K562 (cell line): ENCODE results near the gene RAB3D. TPM values are rescaled to one million over a fixed set of nuclear protein-coding genes. Genes with fewer than 3 reads are reported as not detected.

Experiments
- AFF4 ChIP-seq: sonication (generic); formaldehyde crosslinking; IDR thresholded peaks from 2 replicates; pipeline ENCODE4 v1.8.0; 2023; ENCODE audit warnings: mild to moderate bottlenecking, missing genetic modification reagents
- ARHGAP35 ChIP-seq: fragments of 450-650 bp; IDR thresholded peaks from 2 replicates; pipeline ENCODE4 v1.6.1; 2018; ENCODE audit not compliant: partially characterized antibody
- ARID3B ChIP-seq: fragments of 250-450 bp; sonication (Bioruptor Pico); IDR thresholded peaks from 2 replicates; pipeline ENCODE4 v1.4.0; 2020; ENCODE audit warnings: borderline replicate concordance
- DACH1 ChIP-seq: fragments of 450-650 bp; IDR thresholded peaks from 2 replicates; pipeline ENCODE4 v1.6.1; 2018; ENCODE audit not compliant: partially characterized antibody
- HCFC1 ChIP-seq: IDR thresholded peaks from 2 replicates; pipeline ENCODE4 v1.6.1; 2012; ENCODE audit warnings: low read depth, low read length, improper control_type of control experiment
- JUND ChIP-seq, 2 experiments: IDR thresholded peaks; 2 replicates in 1 of 2; 3 replicates in 1 of 2; pipeline ENCODE4 v1.6.1; 2011; ENCODE audit warnings: borderline replicate concordance in 2 of 2, low read depth in 2 of 2, low read length in 2 of 2, improper control_type of control experiment in 1 of 2, missing biosample characterization in 1 of 2, missing genetic modification characterization in 1 of 2, missing genetic modification reagents in 1 of 2
- KDM1A ChIP-seq, 2 experiments: fragments of 450-650 bp; IDR thresholded peaks; 2 replicates each; pipeline ENCODE4 v1.6.1; 2016; ENCODE audit warnings: mild to moderate bottlenecking in 2 of 2
- NCOA1 ChIP-seq: fragments of 450-650 bp; IDR thresholded peaks from 2 replicates; pipeline ENCODE4 v1.6.1; 2016; ENCODE audit warnings: low read depth
- NFIC ChIP-seq: fragments of 450-650 bp; IDR thresholded peaks from 2 replicates; pipeline ENCODE4 v1.6.1; 2017; ENCODE audit warnings: mild to moderate bottlenecking, inconsistent platforms
- PHF21A ChIP-seq: fragments of 450-650 bp; IDR thresholded peaks from 2 replicates; pipeline ENCODE4 v1.6.1; 2017; ENCODE audit warnings: low read depth, borderline replicate concordance
- SMARCA4 ChIP-seq: fragments of 450-650 bp; IDR thresholded peaks from 2 replicates; pipeline ENCODE4 v1.6.1; 2016
- SPI1 ChIP-seq: IDR thresholded peaks from 2 replicates; pipeline ENCODE4 v1.6.1; 2011; ENCODE audit warnings: low read depth, low read length, control low read depth, borderline replicate concordance
- STAT6 ChIP-seq: sonication (generic); formaldehyde crosslinking; IDR thresholded peaks from 2 replicates; pipeline ENCODE4 v1.8.1; 2023; ENCODE audit warnings: mild to moderate bottlenecking, missing genetic modification reagents
- THRAP3 ChIP-seq: fragments of 450-650 bp; IDR thresholded peaks from 2 replicates; pipeline ENCODE4 v1.6.1; 2016; ENCODE audit warnings: mild to moderate bottlenecking, inconsistent platforms, borderline replicate concordance
- XRCC5 ChIP-seq: fragments of 200-400 bp; formaldehyde crosslinking; IDR thresholded peaks from 2 replicates; pipeline ENCODE4 v1.6.1; 2017; ENCODE audit warnings: low read depth, mild to moderate bottlenecking, low read length
- polyA plus RNA-seq, 8 experiments: library from polyadenylated mRNA; depleted of rRNA in 4 of 8; stranded (reverse) in 5 of 8; unstranded in 3 of 8; fragments of >200 nt; fragmentation: Nextera tagmentation in 2 of 8; fragmentation: Illumina TruSeq in 1 of 8; extraction: Ambion mirVana in 2 of 8; extraction: Trizol in 1 of 8; gene quantifications; 2 replicates each; pipeline versions ENCODE4 v1.2.1 to v1.2.3, GENCODE V29; 2011 to 2014; ENCODE audit warnings: inconsistent platforms in 1 of 8, missing spikeins in 1 of 8
- total RNA-seq, 7 experiments: library from RNA; depleted of rRNA in 6 of 7; stranded (reverse); fragments of >200 nt in 6 of 7; fragmentation: Illumina TruSeq in 2 of 7; extraction: Trizol in 2 of 7; gene quantifications; 2 replicates each; pipeline versions ENCODE4 v1.2.1 to v1.2.3, GENCODE V29; 2011 to 2021; ENCODE audit warnings: low replicate concordance in 1 of 7
- TF ChIP-seq, protein P1 (sequence below): fragments of 450-650 bp; IDR thresholded peaks from 2 replicates; pipeline ENCODE4 v1.6.1; 2016; ENCODE audit warnings: antibody characterized with exemption

RAB3D gene
- total and polyA plus RNA-seq, 9 of the 15 experiments (the other 6 are each of a cell fraction or from before 2014, with no cell fraction given): 0.34 to 3.3 (median 1.3) TPM

DNA sequence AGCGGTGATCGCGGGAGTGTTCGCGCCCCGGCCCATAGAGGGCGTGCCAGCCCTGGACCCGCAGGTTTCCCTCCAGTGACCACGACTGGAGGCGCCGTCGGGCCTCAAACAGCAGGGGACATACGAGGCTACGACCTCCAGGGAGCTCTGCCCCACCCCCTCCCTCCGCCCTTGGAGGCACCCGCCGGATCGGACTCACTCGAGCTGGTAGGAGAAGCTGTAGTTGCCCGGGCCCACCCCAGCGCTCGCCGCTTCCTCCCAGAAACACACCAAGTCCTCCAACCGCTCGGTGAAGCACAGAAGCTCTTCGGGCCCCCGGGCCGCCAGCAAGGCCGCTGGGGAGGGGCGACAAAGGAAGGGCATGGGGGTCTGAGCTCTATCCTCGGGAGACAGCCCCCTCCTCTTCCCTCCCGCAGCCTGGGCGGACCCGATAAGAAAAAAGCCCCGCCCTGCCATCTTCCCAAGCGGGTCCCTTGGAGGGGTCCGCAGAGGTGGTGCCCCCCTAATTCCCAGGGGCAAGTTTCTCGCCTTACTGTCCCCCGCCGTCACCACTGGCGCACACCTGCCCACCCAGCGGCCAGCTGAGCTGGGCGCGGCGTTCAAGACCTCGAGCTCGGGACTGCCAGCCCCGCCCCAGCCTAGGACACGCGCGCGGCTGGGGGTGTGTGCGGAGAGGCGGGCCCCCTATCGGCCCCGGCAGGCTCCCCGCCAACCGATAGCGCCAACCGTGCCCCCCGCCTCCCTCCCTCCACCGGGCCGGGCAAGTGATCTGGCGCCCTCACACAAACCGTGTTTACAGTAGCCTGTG is 43.6 kb upstream of the RAB3D start (continued):
- TF ChIP-seq ARID3B (CRISPR knock-in tag): 0 out of 2 replicates have a peak, but pooled peaks have one; percentile 19
- peak; percentile 31; the same call in 1 of the 2 replicates for TF ChIP-seq SMARCA4
- peak; percentile 50; the same call in 1 of the 2 replicates for TF ChIP-seq JUND (IDR thresholded peaks at IDR 0.05; ENCODE audit: borderline replicate concordance, low read depth, low read length)
- no peak; the same call in 2 of the 3 replicates for TF ChIP-seq JUND (tag; IDR thresholded peaks at IDR 0.05; ENCODE audit: borderline replicate concordance, low read depth, low read length)
- TF ChIP-seq AFF4: peak; percentile 43; the same call in 1 of the 2 replicates
- no peak for TF ChIP-seq ARHGAP35
- peak in 1 of 2 experiments; percentile 65; a peak in 1 of 4 replicates for TF ChIP-seq KDM1A (IDR thresholded peaks at IDR 0.05)
- no peak for TF ChIP-seq STAT6 (CRISPR knock-in tag)
- TF ChIP-seq NCOA1: no peak; the same call in 1 of the 2 replicates
- TF ChIP-seq XRCC5: peak; percentile 53; the same call in 1 of the 2 replicates
- TF ChIP-seq HCFC1: peak; percentile 46
- 0 out of 2 replicates have a peak, but pooled peaks have one; percentile 52 for TF ChIP-seq PHF21A
- TF ChIP-seq NFIC: peak; percentile 61
- TF ChIP-seq, protein P1, sequence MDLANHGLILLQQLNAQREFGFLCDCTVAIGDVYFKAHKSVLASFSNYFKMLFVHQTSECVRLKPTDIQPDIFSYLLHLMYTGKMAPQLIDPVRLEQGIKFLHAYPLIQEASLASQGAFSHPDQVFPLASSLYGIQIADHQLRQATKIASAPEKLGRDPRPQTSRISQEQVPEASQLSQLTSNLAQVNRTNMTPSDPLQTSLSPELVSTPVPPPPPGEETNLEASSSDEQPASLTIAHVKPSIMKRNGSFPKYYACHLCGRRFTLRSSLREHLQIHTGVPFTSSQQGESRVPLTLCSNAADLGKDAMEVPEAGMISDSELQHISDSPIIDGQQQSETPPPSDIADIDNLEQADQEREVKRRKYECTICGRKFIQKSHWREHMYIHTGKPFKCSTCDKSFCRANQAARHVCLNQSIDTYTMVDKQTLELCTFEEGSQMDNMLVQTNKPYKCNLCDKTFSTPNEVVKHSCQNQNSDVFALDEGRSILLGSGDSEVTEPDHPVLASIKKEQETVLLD: no peak
- peak; percentile 58; the same call in 1 of the 2 replicates for TF ChIP-seq THRAP3
- TF ChIP-seq SPI1: no peak
- peak; percentile 67 for TF ChIP-seq DACH1
